Left forelimb (tissue), 1 donor: ENCODE results near the gene AATF.
"Not testable (repeated sequence)": the region's sequence is repeated elsewhere in the genome, so short reads cannot be mapped to it uniquely, and the experiment has no call there.

Source experiments
- DNase-seq: peaks from one replicate; pipeline ENCODE4 v3.0.0-alpha.2; 2018; ENCODE audit warnings: low spot score

Gene AATF

GRCh38 chr17:37047631-37048104, 98.9 kb downstream of the AATF start:
- DNase-seq: peak; percentile 84

DNA sequence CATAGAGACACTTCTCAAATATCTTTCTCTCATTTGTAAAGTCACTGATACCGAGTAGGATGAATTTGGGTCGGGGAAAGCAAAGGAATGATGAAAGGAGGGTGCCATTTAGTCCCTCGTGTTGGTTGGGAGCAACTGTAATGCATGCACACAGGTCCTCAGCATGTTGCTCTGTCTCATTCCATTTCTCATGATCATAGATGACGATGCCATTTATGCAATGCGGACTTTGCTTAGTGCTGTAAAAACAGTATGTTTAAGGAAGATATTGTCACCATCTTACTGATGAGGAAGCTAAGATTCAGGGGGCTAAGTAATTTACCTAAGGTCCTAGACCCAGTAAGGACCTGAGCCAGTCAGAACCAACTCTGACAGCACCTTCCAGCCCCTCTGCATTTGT, 100.1 kb downstream of the AATF start:
- no peak for DNase-seq

- DNase-seq: no peak
Measured at GRCh38 chr17:37050920-37051319, 102.2 kb downstream of the AATF start.

DNA sequence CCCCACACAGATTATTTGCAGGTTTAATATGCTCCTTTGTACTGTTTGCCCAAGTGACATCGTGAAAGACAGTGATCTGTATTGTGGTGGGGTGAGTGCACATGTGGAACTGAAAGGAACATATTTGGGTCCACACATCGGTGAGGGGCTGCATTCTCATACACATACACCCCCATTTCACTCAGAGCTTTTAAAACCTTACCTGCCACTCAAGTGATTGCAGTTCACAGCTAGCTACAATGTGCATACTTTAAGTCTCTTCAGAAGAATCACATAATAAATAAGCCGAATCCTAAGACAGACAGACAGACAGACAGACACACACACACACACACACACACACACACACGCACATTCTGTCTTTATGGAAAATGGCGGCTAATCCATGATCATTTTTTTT, 102.6 kb downstream of the AATF start:
- DNase-seq: no peak

DNA sequence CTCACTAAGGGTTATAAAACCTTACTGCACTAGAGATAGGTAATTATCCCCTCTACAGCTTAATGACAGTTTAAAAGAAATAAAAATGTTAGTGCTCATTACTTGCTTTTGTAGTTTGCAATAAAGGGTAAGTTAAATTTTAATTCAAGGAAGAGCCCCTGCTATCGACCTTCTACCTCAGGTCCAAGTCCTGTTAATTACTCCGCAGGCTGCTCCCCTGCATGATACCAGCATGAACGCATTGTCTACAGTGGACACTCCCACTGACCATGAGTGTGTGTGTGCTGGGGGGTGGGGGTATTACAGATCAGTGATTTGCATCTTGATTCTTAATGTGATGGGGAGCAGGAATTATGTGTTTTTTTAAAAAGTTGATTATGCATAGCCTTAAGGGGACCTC, 103.1 kb downstream of the AATF start:
- DNase-seq: no peak

- DNase-seq: no peak
Measured at GRCh38 chr17:37052450-37052849, 103.7 kb downstream of the AATF start.

- no peak for DNase-seq
Measured at GRCh38 chr17:37054894-37055293, 106.1 kb downstream of the AATF start.

GRCh38 chr17:37056622-37057021, 107.9 kb downstream of the AATF start:
- DNase-seq: no peak

DNA sequence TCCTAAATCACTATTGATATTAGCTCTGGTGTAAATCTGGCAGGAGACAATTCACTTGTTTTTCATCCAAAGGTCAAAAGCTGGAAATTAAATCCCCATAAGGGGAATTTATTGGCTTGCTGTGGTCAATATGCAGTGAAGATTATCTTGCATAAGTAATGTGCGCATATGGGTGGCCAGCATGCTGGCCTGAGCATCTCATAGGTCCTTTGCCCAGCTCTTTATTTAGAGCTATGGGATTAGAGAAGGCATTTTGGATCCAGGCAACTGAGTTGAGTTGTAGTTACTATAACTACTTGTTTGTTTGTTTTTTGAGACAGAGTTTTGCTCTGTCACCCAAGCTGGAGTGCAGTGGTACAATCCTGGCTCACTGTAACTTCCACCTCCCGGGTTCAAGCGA, 110.7 kb downstream of the AATF start:
- no peak for DNase-seq

- no peak for DNase-seq
Measured at GRCh38 chr17:37060094-37060493, 111.3 kb downstream of the AATF start.

GRCh38 chr17:37060928-37061327, 112.2 kb downstream of the AATF start:
- DNase-seq: no peak

- no peak for DNase-seq
Measured at GRCh38 chr17:37062021-37062420, 113.3 kb downstream of the AATF start.

GRCh38 chr17:37064206-37064605, 115.5 kb downstream of the AATF start:
- no peak for DNase-seq

DNA sequence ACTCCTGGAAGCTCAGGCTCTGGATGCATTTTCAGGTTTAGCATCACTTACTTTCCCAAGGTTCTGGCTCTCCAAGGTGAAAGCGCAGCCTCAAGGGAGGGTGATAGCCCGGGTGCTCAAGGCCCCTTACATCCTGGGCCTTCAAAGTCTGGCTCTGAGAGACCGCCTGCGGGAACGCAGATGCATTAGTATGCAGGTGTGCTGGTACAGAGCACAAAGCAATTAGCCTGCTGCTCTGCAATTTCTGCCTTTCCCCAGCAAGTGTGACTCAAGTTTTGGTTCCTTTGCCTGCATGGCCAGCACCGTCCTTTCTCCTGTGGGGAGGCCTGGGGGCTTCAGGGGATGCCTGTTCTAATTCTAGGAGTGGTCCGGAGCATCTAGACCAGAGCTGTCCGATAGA, 116.2 kb downstream of the AATF start:
- DNase-seq: no peak

DNA sequence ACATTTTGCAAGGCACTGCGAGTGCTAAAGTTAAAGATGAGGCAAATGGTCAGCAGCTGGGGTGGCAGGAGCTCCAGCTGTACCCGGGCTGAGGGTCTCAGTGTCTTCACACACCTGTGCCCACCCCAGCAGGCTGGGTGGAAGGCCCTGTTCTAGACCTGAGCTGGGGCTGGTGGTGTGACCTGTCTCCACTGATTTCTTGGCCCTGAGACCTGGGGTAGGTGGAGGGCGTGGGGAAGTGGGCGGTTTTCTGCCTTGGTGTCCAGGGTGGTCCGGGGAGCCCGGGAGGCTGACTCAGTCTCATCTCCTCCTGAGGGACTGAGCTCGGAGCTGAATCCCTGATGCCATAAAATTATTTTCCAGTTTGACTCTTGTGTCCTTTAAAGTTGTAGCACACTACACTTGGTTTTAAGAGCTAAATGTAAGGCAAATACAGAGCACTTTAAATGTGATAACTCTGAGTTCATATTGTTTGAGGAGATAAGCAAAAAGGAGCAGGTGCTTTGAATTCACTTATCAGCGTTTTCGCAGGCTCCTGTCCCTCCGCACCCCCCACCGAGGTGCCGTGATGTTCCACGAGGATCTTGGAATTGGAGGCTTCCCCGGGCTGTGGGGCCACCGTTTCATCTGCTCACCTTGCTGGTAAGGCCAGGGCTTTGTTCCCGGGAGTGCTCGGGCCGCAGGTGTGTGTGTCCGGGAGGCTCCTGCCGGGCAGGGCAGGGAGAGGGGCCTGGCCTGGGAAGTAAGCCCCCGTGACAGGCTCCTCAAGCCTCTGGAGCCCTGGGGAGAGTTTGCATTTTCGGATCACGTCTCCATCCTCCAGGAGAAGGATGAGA, 117.0 kb downstream of the AATF start:
- no peak for DNase-seq

DNA sequence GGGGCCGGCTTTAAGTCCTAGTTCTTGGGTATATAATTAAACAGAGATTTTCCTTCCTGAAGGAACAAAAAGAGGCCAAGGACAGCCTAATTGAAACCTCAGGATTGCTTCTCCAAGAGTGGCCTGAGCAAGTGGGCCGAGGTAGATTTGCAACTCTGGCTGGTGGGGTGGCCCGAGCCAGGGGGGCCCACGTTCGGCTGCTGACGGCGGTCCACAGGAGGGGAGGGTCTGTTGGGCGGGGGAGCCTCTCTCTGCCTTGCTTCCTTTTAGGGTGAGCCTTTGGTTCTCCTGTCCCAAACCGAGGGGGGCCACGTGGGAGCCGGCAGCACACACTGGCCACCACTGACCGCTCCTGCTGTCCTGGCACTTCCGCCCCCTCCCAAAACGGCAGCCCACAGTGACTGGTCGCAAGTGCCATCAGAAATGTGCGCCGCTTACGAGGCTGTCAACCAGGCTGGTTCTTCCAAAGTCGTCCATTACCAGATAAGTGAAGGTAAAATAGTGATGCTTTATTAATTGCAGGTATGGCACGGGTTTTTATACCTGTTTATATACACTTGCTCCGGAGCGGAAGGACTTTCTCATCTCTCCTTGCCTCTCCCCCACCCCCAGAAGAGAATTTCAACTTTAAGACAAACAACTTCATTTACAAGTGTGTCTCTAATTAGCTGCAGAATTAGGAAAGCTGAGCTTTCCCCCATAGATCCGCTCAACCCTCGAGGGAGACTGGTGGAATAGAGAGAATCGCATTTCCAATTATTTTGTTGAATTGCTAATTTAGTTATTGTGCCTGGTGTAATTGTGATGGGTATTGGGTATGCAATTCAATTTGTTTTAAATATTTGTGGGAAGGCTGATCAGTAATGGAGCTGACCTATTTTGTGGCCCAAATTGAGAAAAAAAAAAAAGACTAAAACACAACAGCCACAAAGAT, 117.8 kb downstream of the AATF start:
- DNase-seq: no peak

GRCh38 chr17:37067555-37068111, 118.9 kb downstream of the AATF start:
- no peak for DNase-seq

DNA sequence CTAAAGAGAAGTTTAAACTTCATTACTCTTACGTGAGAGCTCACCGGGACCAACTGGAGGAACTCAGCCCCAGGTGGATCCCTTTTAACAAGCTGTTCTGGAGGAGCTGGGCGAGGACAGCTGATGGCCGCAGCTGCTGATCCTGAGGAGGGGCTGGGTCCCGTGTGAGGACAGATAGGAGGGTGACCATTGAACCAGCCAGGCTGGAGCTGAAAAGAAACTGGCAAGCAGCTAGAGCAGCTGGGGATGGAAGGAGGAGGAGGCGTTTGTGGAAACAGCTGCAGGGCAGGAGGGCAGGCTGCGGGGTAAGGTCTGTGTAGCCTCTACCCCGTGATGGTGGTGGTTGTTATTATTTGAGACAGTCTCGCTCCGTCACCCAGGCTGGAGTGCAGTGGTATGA, 119.5 kb downstream of the AATF start:
- DNase-seq: no peak

DNA sequence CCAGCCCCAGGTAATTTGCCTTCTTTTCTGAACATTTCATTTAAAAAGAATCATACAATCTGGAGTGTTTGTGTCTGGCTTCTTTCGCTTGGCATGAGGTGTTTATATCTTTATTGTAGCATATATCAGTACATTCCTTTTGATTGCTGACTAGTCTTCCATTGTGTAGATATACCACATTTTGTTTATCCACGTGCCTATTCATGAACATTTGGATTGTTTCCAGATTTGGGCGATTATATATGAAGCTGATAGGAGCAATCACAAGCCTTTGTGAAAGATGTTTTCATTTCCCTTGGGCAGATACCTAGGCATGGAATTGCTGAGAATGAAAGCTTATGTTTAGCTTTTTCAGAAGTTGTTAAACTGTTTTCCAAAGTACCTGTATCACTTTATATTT, 120.3 kb downstream of the AATF start:
- no peak for DNase-seq

GRCh38 chr17:37073464-37073863, 124.7 kb downstream of the AATF start:
- not testable (repeated sequence) for DNase-seq

GRCh38 chr17:37079065-37079708, 130.4 kb downstream of the AATF start:
- no peak for DNase-seq

- no peak for DNase-seq
Measured at GRCh38 chr17:37079735-37080134, 131.0 kb downstream of the AATF start.
